ENCODE data around the gene MYRF. TPM values are rescaled to one million over a fixed set of nuclear protein-coding genes. Genes with fewer than 3 reads are reported as not detected.

MYRF gene
- total RNA-seq, 4 donors from 2014 or later = 0.16 to 55.1 (median 29.5) TPM

GRCh38 chr11:61737131-61737530 lies 15.3 kb upstream of the MYRF start:
- no peak for TF ChIP-seq CTCF (IDR thresholded peaks at IDR 0.05)
- no peak for ATAC-seq (ENCODE audit: low FRiP score)
- no peak for DNase-seq (ENCODE audit: low spot score)

GRCh38 chr11:61737636-61738386 lies 14.6 kb upstream of the MYRF start:
- no peak for ATAC-seq (ENCODE audit: low FRiP score)
- no peak for DNase-seq (ENCODE audit: low spot score)

GRCh38 chr11:61738776-61739175 lies 13.7 kb upstream of the MYRF start:
- ATAC-seq (ENCODE audit: low FRiP score) = no peak
- no peak for DNase-seq (ENCODE audit: low spot score)
- TF ChIP-seq CTCF (IDR thresholded peaks at IDR 0.05) = no peak

More at GRCh38 chr11:61737636-61738386, 14.6 kb upstream of the MYRF start:
- no peak for TF ChIP-seq CTCF (IDR thresholded peaks at IDR 0.05)

- DNase-seq (ENCODE audit: low spot score) (no peak), ATAC-seq (ENCODE audit: low FRiP score) (no peak)
- no peak for TF ChIP-seq CTCF (IDR thresholded peaks at IDR 0.05)
Observed at GRCh38 chr11:61739413-61739812, 13.0 kb upstream of the MYRF start.

- DNase-seq (ENCODE audit: low spot score) (no peak), ATAC-seq (ENCODE audit: low FRiP score) (no peak)
- no peak for TF ChIP-seq CTCF (IDR thresholded peaks at IDR 0.05)
Observed at GRCh38 chr11:61739966-61740365, 12.5 kb upstream of the MYRF start.

GRCh38 chr11:61742391-61742790 lies 10.0 kb upstream of the MYRF start:
- no peak for TF ChIP-seq CTCF (IDR thresholded peaks at IDR 0.05)
- DNase-seq (ENCODE audit: low spot score) = no peak
- no peak for ATAC-seq (ENCODE audit: low FRiP score)

- no peak for TF ChIP-seq CTCF (IDR thresholded peaks at IDR 0.05)
Observed at GRCh38 chr11:61743486-61744095, 8.8 kb upstream of the MYRF start.

More at GRCh38 chr11:61743486-61744095, 8.8 kb upstream of the MYRF start:
- no peak for DNase-seq (ENCODE audit: low spot score)
- no peak for ATAC-seq (ENCODE audit: low FRiP score)
